ENCODE data around the gene UMAD1.

DNA sequence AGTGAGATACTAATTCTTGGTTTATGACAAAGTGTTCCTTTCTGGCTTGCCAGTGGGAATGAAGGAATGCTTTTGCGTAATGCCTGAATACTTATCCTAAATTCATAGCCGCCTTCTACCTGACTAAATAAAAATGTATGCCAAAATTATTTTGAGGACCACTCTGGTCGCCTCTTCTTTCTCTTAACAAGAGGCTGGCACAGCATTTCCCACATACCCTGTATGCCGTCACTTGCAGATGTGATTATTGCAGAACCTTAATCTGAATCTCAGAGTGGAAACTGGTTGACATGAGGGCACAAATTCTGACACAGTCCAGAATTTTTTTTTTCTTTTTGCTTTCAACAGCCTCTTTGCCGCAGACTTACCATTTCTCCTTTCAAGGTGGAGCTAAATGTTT is 203.4 kb downstream of the UMAD1 start:
- no peak for TF ChIP-seq CTCF (IDR thresholded peaks at IDR 0.05; ENCODE audit: borderline replicate concordance, extremely low read depth, low read length, poor library complexity, severe bottlenecking)
- TF ChIP-seq EZH2 (IDR thresholded peaks at IDR 0.05; ENCODE audit: borderline replicate concordance, low read depth, low read length, severe bottlenecking) = no peak

Measured in DND-41 (cell line).